ENCODE data around the gene PTCHD1. TPM values are rescaled to one million over a fixed set of nuclear protein-coding genes. Genes with fewer than 3 reads are reported as not detected.

The PTCHD1 gene
- total and polyA plus RNA-seq, 10 of the 15 experiments (the other 5 are each of a cell fraction or from before 2014, with no cell fraction given), result not detected

- TF ChIP-seq, protein P1, sequence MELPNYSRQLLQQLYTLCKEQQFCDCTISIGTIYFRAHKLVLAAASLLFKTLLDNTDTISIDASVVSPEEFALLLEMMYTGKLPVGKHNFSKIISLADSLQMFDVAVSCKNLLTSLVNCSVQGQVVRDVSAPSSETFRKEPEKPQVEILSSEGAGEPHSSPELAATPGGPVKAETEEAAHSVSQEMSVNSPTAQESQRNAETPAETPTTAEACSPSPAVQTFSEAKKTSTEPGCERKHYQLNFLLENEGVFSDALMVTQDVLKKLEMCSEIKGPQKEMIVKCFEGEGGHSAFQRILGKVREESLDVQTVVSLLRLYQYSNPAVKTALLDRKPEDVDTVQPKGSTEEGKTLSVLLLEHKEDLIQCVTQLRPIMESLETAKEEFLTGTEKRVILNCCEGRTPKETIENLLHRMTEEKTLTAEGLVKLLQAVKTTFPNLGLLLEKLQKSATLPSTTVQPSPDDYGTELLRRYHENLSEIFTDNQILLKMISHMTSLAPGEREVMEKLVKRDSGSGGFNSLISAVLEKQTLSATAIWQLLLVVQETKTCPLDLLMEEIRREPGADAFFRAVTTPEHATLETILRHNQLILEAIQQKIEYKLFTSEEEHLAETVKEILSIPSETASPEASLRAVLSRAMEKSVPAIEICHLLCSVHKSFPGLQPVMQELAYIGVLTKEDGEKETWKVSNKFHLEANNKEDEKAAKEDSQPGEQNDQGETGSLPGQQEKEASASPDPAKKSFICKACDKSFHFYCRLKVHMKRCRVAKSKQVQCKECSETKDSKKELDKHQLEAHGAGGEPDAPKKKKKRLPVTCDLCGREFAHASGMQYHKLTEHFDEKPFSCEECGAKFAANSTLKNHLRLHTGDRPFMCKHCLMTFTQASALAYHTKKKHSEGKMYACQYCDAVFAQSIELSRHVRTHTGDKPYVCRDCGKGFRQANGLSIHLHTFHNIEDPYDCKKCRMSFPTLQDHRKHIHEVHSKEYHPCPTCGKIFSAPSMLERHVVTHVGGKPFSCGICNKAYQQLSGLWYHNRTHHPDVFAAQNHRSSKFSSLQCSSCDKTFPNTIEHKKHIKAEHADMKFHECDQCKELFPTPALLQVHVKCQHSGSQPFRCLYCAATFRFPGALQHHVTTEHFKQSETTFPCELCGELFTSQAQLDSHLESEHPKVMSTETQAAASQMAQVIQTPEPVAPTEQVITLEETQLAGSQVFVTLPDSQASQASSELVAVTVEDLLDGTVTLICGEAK (IDR thresholded peaks at IDR 0.05; ENCODE audit: borderline replicate concordance), result no peak
- TF ChIP-seq CREB1 (IDR thresholded peaks at IDR 0.05; ENCODE audit: low read depth), result no peak
Measured at GRCh38 chrX:23372220-23372902, 37.7 kb downstream of the PTCHD1 start (continued).

DNA sequence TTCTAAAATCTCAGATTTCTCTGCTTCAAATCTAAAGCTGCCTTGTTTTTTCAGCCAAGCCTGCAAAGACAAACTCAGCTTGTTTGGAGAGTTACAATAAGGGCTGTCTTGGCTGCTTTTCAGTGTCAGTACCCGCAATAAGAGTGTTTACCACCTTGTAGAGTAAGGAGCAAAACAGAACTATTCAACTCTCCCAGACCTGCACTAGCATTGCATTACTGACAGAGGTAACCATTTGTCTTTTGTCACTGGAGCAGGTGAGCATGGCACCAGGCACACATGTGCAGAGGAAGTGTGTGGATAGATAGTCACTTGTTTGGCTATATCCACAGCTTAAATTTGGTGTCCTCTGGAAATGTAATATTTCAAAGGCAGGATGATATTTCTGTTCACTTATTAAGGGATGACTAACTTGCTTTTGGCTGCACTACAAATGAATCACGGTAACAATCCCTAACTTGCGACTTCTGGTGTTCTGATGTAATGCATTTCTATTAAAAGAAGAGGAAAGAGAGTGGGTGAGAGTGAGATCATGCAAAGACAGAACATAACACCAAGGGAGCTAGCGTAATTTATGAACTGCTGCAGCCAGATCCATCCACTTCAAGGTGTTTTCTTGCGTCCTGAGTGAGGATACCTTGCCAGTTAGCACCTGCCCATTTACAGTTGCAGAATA, 38.6 kb downstream of the PTCHD1 start:
- no peaks in the 10 kb centered on the region for H4K20me1 ChIP-seq (ENCODE audit: control insufficient read depth, insufficient read depth)
- ChIA-PET POLR2A (interaction anchor here (0.7 kb wide), 1 partner anchor 808 kb away, joined by 3 read pairs; no protein-coding TSS in a partner anchor), SMC1A (ENCODE audit: uncharacterized antibody, unreplicated experiment) (no interaction called here), CTCF (no interaction called here), RAD21 (ENCODE audit: unreplicated experiment) (no interaction called here)
- H3K36me3 ChIP-seq (ENCODE audit: control insufficient read depth in 2 of 2, insufficient read depth in 2 of 2, low read length in 1 of 2), result no peaks in the 10 kb centered on the region
- H3K27me3 ChIP-seq (replicated peaks in 1 of 2; ENCODE audit: control insufficient read depth in 2 of 2, insufficient read depth in 2 of 2, low read length in 1 of 2), result peaks cover 2% of the 10 kb centered on the region in 2 experiments; a peak in 2 of 4 replicates
- intact Hi-C loops (cut with micrococcal nuclease; ENCODE audit: unreplicated experiment) (no loop called here), in situ Hi-C loops (cut with MboI) (no loop called here)
- DNase-seq (ENCODE audit: low read depth, low spot score), result no peak
- H3K4me1 ChIP-seq (ENCODE audit: control insufficient read depth, insufficient read depth, low read length), result no peaks in the 10 kb centered on the region
- H3K9me3 ChIP-seq (replicated peaks; ENCODE audit: control insufficient read depth, insufficient read depth, low read length), result no peaks in the 10 kb centered on the region
- H3K79me2 ChIP-seq (ENCODE audit: control insufficient read depth, insufficient read depth, low read length), result no peaks in the 10 kb centered on the region
- H3K4me2 ChIP-seq (ENCODE audit: control insufficient read depth, insufficient read depth), result no peak overlapping the region
- no peak overlapping the region for H2AFZ ChIP-seq (ENCODE audit: control insufficient read depth, low read depth, low read length)
- no peak overlapping the region for H3K9ac ChIP-seq (ENCODE audit: control insufficient read depth, insufficient read depth, low read length)
- H3K4me3 ChIP-seq, result no peak overlapping the region
- no peak for ATAC-seq
- 26% methylated on average over 5 of the region's 5 CpGs for WGBS (ENCODE audit: insufficient coverage, insufficient replicate concordance, low lambda C conversion rate, missing lambda C conversion rate)
- no peak for FAIRE-seq
- H3K27ac ChIP-seq (ENCODE audit: control insufficient read depth, insufficient read depth), result no peak overlapping the region
- BruUV-seq (replicated peaks), result no TSS peak
- no peak for TF ChIP-seq PRDM15 (CRISPR knock-in tag; IDR thresholded peaks at IDR 0.05)
- no peak for TF ChIP-seq YY1 (IDR thresholded peaks at IDR 0.05; ENCODE audit: low read depth, low read length)
- TF ChIP-seq, protein P2, sequence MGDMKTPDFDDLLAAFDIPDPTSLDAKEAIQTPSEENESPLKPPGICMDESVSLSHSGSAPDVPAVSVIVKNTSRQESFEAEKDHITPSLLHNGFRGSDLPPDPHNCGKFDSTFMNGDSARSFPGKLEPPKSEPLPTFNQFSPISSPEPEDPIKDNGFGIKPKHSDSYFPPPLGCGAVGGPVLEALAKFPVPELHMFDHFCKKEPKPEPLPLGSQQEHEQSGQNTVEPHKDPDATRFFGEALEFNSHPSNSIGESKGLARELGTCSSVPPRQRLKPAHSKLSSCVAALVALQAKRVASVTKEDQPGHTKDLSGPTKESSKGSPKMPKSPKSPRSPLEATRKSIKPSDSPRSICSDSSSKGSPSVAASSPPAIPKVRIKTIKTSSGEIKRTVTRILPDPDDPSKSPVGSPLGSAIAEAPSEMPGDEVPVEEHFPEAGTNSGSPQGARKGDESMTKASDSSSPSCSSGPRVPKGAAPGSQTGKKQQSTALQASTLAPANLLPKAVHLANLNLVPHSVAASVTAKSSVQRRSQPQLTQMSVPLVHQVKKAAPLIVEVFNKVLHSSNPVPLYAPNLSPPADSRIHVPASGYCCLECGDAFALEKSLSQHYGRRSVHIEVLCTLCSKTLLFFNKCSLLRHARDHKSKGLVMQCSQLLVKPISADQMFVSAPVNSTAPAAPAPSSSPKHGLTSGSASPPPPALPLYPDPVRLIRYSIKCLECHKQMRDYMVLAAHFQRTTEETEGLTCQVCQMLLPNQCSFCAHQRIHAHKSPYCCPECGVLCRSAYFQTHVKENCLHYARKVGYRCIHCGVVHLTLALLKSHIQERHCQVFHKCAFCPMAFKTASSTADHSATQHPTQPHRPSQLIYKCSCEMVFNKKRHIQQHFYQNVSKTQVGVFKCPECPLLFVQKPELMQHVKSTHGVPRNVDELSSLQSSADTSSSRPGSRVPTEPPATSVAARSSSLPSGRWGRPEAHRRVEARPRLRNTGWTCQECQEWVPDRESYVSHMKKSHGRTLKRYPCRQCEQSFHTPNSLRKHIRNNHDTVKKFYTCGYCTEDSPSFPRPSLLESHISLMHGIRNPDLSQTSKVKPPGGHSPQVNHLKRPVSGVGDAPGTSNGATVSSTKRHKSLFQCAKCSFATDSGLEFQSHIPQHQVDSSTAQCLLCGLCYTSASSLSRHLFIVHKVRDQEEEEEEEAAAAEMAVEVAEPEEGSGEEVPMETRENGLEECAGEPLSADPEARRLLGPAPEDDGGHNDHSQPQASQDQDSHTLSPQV (IDR thresholded peaks at IDR 0.05), result no peak
- TF ChIP-seq SUPT20H (IDR thresholded peaks at IDR 0.05; ENCODE audit: borderline replicate concordance, control insufficient read depth, low read depth, low read length), result no peak

Data from GM12878 (cell line).